ENCODE data around the gene DCP1A.
"Not testable (repeated sequence)": the region's sequence is repeated elsewhere in the genome, so short reads cannot be mapped to it uniquely, and the experiment has no call there.

DCP1A gene

GRCh38 chr3:53347261-53348064 is at the start of gene DCP1A:
DCP1A (minus strand) TSS chr3:53347543; CDS start chr3:53347517, 26 bp downstream.
- DNase-seq: peak; percentile 90 to 94 (median 90)

GRCh38 chr3:53384465-53385423 is 37.4 kb upstream of the DCP1A start:
- DNase-seq: peak in 1 of 3 experiments; percentile 35

DNA sequence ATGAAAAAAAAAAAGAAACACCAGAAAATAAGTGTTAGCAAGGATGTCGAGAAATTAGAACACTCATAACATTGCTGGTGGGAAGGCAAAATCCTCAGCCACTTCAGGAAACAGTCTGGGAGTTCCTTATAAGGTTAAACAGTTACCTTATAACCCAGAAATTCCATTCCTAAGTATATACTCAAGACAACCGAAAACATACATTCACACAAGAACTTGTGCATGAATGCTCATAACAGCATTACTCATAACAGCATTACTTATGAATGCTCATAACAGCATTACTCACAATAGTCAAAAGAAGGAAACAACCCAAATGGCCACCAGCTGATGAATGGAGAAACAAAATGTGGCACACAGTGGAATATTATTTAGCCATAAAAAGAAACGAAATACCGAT is 34.8 kb upstream of the DCP1A start:
- DNase-seq: no peak

GRCh38 chr3:53380306-53380705 is 33.0 kb upstream of the DCP1A start:
- no peak for DNase-seq

DNA sequence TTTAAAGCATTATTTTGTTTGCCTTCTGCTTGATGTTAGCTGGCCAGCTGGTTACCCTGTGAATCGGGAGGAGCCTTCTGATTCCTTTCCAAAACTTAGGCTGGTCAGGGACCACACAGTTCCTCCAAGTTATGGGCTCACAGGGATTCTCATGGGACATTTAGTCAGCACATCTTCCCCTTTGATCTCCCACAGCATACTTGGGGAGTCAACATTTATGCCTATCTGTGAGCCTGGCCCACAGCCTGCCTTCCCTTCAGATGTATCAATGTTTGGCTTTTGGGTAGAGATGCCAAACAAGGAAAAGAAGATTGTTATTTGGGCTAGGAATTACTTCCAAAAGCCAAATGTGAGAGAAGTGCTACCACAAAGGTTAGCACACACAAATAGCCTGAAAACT is 32.6 kb upstream of the DCP1A start:
- DNase-seq: no peak

- no peak for DNase-seq
Observed at GRCh38 chr3:53377794-53378193, 30.5 kb upstream of the DCP1A start.

- DNase-seq: no peak
Observed at GRCh38 chr3:53376679-53377078, 29.3 kb upstream of the DCP1A start.

DNA sequence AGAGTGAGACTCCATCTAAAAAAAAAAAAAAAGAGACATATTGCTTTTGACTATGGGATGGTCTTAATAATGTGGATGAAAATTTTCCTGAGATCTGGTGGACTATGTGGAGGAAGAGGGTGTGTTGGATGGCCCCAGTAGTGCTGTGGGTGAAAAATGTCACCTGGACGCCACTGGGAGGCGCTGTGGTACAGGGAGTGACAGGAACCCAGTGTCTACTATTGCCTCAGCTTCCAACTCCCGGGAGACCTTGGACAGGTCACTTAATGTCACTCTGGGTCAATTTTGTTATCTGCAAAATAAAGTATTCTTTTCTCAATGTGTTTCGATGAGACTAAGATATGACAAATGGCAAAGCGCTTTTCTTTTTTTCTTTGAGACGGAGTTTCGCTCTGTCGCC is 27.7 kb upstream of the DCP1A start:
- DNase-seq: peak; percentile 16 to 76 (median 54)

DNA sequence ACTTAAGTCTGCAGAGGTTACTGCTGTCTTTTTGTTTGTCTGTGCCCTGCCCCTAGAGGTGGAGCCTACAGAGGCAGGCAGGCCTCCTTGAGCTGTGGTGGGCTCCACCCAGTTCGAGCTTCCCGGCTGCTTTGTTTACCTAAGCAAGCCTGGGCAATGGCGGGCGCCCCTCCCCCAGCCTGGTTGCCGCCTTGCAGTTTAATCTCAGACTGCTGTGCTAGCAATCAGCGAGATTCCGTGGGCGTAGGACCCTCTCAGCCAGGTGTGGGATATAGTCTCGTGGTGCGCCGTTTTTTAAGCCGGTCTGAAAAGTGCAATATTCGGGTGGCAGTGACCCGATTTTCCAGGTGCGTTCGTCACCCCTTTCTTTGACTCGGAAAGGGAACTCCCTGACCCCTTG is 23.4 kb upstream of the DCP1A start:
- not testable (repeated sequence) for DNase-seq

DNA sequence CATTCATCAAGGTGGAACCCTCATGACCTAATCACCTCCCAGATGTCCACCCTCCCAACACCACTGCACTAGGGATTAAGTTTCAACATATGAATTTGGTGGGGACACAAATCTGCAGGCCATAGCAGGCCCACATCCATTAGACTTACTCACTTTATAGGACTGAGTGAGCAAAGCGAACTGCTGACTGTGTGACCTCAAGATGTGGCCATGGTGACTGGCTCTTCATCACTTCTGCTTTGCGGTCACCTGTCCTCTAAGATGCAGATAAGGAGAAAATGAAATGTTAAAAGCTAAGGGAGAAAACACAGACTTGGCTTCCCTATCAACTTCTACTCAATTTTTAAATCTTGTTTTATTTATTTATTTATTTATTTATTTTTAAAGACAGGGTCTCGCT is 14.5 kb upstream of the DCP1A start:
- no peak for DNase-seq

- no peak for DNase-seq
Observed at GRCh38 chr3:53357458-53357857, 10.1 kb upstream of the DCP1A start.

DNA sequence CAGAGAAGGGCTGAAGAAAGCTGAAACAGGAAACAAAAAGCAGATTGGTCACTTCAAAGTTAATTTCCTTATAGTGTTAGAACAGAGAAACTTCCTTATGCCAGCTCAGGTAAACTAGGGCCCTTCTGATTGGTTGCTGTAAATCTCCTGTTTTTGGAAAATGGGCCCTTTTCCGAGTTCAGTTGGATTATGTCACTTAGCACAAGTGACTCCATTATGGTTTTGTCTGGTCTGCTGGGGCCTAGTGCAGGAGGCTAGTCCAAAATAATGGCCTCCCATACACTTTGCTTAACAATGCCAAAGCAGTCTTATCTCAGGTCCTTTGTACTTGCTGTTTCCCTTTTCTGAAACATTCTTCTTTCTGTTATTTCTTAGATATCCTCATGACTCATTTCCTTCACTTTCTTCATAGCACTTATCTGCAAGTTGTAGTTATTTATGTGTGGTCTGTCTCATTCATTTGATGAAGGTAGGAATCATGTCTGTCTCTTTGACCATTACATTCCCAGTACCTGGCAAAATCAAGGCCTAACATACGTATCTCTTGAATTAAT is 7.7 kb upstream of the DCP1A start:
- no peak for DNase-seq

DNA sequence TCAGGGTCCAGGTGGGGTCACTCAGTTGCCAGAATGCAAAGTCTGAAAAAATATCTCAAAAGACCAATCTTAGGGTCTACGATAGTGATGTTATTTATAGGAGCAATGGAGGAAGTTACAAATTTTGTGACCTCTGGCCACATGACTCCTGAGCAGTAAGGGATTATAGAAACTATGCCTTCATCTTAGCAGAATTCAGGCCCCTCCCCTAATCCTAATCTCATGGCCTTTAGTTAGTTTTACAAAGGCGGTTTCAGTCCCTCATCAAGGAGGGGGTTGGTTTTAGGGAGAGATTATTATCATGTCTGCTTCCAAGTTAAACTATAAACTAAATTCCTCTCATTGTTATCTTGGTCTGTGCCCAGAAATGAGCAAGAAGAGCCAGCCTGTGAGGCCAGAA is 5.9 kb upstream of the DCP1A start:
- DNase-seq: no peak

DNA sequence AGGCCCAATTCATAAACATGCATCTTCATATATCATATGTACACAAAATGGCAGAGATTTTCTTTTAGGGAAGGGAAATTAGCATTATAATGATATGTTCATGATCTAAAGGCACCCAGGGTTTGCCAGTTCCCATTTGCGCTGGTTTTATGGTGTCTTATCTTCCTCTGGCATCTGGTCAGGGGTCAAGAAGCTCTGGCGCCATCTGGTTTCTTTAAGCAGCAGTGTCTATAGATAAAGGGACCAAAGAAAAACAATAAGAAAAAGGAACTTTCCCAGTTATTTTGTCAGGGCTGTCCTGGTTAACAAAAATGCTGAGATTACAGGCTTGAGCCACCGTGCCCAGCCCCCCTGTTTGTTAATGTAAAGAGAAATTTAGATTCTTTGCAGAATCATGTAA is 3.3 kb upstream of the DCP1A start:
- peak in 1 of 3 experiments; percentile 34 for DNase-seq

DNA sequence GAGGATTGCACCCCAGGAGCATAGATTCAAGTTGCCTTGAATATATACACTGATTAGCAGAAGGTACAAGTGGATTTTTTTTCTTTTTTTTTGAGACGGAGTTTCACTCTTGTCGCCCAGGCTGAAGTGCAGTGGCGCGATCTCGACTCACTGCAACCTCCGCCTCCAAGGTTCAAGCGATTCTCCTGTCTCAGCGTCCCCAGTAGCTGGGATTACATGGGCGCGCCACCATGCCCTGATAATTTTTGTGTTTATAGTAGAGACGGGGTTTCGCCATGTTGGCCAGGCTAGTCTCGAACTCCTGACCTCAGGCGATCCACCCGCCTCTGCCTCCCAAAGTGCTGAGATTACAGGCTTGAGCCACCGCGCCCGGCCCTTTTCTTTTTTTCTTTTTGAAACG is 775 bp upstream of the DCP1A start:
- not testable (repeated sequence) for DNase-seq

DNA sequence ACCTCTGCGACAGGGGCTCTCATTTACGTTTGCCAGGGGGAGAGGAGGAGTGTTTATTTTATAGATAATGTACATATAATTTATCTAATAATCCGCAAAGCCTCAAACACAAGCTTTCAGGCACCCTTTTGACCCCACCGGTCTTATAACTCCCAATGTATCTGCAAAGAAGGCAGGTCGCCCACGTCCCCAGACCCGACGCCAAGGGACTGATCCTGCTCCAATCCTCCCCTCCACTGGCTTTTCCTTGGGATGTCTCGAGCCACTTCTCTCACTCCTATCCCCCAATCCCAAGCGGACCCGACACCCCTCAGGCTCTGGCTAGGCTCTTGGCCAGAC is 452 bp downstream of the DCP1A start:
- DNase-seq: no peak

GRCh38 chr3:53346514-53346913 is 829 bp downstream of the DCP1A start:
- peak in 1 of 3 experiments; percentile 28 for DNase-seq

DNA sequence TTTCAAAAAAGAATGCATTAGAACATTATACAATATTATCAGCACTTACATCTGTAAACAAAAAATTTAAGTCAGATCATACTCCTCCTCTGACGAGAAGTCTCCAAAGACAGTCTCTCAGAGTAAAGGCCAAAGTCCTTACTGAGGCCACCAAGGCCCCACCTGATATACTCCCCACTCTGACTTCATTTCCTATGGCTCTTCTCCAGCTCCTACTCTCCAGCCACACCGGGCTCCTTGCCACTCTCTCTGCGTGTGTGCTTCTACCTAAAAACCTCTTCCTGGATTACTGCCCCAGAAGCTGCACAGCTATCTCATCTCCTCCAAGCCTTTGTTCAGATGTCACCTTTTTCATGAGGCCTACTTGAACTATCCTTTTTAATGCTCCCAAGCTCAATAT is 5.0 kb downstream of the DCP1A start:
- no peak for DNase-seq

DNA sequence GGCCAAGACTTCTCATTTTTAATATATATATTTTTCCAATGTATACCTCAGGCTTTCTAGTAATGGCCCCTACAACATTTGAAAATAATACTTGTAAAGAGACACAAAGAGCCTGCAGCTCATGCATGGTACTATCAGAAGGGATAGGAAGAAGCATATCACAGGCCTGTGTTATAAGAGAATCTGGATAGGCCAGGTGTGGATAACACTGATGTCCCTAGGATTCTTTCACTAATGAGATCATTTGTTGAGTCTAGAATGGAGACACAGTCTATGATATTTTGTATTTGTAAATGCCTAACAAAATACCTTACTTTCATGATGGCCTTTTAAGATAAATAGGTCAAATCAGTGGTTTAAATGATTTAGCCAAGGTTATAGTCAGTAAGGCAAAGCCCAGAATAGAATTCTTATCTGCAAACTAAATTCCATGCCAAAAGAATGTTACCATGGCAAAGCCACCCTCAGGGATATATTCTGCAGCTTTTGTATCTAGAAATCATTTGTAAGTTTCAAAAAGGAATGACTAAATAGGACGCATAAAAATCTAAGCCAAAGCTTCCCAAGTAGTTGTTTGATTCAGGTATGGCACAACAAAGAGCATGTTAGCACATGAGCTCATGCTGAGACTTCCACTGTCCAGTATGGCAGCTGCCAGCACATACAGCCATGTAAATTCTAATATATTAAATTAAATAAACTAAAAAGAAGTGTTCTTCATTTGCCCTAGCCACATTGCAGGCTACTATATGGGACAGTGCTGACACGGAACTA is 10.0 kb downstream of the DCP1A start:
- DNase-seq: no peak

GRCh38 chr3:53334742-53335141 is 12.6 kb downstream of the DCP1A start:
- no peak for DNase-seq

- DNase-seq: no peak
Observed at GRCh38 chr3:53331871-53332270, 15.5 kb downstream of the DCP1A start.

DNA sequence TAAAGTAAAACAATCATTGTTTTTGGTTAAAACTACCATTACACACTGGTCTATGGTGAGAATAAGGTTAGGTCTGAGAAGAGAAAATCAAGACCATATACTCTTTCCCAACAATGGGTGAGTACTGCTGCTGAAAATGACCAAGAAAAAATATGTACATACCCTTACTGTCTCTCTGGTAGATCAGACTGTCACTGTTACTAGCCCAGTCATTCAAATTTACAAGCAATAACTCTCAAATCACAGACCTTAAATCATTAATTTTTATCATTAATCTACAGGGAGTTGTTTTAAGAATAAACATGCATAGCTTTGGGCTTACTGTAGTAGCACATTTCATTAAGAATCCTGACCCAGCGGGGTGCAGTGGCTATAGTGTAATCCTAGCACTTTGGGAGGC is 17.4 kb downstream of the DCP1A start:
- DNase-seq: no peak

DNA sequence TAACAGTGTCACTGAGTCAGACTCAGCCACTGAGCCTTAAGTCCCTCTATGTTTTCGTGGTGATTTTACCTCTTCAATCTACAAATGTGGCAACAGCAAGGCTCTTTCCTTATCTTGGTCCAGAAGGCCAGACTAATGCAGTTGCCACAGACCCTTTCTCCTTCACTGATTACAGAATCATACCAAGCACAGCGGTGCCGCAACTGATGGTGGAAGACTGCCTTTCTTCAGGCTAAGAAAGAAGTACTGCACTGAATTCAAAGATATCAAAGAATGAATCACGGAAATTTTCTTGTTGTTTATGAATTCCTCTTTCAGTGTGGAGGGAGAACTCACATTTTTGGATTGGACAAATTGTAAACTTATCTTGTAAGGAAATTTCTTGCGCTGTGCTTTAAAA is 18.6 kb downstream of the DCP1A start:
- DNase-seq: no peak

All from NCI-H1417 (cell line).